Spleen (tissue), 7 donors: ENCODE results near the gene RDH8.

Source experiments
- POLR2A ChIP-seq, 3 donors: fragments of 450-650 bp; IDR thresholded peaks; one replicate each; pipeline ENCODE4 v1.5.1; 2017; ENCODE audit warnings: antibody characterized with exemption in 3 of 3, mild to moderate bottlenecking in 1 of 3
- TF ChIP-seq, protein P1 (sequence below), 11 experiments: fragments of 200-600 bp in 7 of 11; fragments of 450-650 bp in 4 of 11; sonication (generic) in 4 of 11; IDR thresholded peaks in 8 of 11; conservative IDR thresholded peaks in 3 of 11; 1 replicate in 7 of 11; 2 replicates in 4 of 11; pipeline versions ENCODE4 v1.4.0 to v1.8.0; 2016 to 2021; ENCODE audit warnings: antibody characterized with exemption in 11 of 11, inconsistent platforms in 4 of 11, mild to moderate bottlenecking in 1 of 11
- donor health status: DM: no; HTN: no; CAD: no; lungs with moderate emphysema.
- donor health status: DM: no; HTN: no; CAD: no.
- donor health status: DM: no; HTN: no; CAD: no.

DNA sequence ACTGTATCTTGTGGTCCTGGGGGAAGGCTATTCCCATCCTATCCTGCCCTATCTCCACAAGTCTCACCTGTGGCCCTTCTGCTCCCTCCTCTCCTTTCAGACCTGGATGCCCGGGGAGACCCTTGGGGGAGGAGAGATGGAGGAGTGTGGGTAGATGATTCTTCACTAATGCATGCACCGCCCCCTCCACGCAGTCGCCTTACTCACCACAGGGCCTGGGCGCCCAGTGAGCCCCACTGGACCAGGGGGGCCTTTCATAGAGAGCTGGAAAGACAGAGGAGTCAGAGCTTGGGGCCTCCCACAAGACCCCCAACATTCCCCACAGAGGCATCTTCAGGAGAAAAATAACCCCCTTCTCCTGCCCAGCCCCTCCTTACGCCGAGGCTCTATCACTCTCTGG, 17.3 kb upstream of the RDH8 start:
- TF ChIP-seq, protein P1, sequence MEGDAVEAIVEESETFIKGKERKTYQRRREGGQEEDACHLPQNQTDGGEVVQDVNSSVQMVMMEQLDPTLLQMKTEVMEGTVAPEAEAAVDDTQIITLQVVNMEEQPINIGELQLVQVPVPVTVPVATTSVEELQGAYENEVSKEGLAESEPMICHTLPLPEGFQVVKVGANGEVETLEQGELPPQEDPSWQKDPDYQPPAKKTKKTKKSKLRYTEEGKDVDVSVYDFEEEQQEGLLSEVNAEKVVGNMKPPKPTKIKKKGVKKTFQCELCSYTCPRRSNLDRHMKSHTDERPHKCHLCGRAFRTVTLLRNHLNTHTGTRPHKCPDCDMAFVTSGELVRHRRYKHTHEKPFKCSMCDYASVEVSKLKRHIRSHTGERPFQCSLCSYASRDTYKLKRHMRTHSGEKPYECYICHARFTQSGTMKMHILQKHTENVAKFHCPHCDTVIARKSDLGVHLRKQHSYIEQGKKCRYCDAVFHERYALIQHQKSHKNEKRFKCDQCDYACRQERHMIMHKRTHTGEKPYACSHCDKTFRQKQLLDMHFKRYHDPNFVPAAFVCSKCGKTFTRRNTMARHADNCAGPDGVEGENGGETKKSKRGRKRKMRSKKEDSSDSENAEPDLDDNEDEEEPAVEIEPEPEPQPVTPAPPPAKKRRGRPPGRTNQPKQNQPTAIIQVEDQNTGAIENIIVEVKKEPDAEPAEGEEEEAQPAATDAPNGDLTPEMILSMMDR (IDR thresholded peaks at IDR 0.05 in 8 of 11, conservative IDR thresholded peaks at IDR 0.05 in 3 of 11): no peak
- no peak for TF ChIP-seq POLR2A (IDR thresholded peaks at IDR 0.05)
